SK-N-MC (cell line): ENCODE measurements around the gene ERP44.

Experiments used
- EZH2 ChIP-seq: fragments of 200-600 bp; sonication (generic); IDR thresholded peaks from one replicate; pipeline ENCODE4 v1.6.1; 2017; ENCODE audit warnings: antibody characterized with exemption
- POLR2AphosphoS5 ChIP-seq: IDR thresholded peaks from 2 replicates; pipeline ENCODE4 v1.6.1; 2012; ENCODE audit warnings: mild to moderate bottlenecking, low read depth, low read length, borderline replicate concordance

DNA sequence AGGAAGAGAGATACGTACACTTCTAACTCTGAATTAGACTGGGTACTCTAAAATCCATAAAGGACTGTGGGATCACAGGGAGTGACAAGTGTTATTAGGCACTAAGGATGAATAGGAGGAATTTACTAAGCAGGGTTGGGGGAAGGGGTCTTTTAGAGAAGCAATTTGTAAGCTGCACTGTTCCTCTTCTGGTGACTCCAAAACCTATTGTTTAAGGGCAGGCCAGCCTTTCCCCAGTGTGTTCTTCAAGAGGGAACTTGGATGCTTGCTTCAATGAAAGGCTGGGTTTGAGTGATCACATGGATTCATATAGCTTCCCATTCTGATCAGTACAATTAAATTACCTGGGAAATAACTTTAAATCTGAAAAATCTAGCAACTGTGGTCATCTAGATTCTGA lies 120.6 kb downstream of the ERP44 start:
- no peak for TF ChIP-seq EZH2
- TF ChIP-seq POLR2AphosphoS5 = no peak
